ENCODE data around the gene PINK1. TPM values are rescaled to one million over a fixed set of nuclear protein-coding genes. Genes with fewer than 3 reads are reported as not detected.

The PINK1 gene
- total and polyA plus RNA-seq, 2 of the 13 experiments (the other 11 are each of a cell fraction or from before 2014, with no cell fraction given): 15.3 to 16.1 TPM

GRCh38 chr1:20590306-20590777, 42.9 kb upstream of the PINK1 start (continued):
- TF ChIP-seq ZNF703 (CRISPR knock-in tag; IDR thresholded peaks at IDR 0.05; ENCODE audit: borderline replicate concordance) (no peak), ZNF616 (CRISPR knock-in tag; IDR thresholded peaks at IDR 0.05; ENCODE audit: low read depth) (no peak), KAT7 (CRISPR knock-in tag; IDR thresholded peaks at IDR 0.05; ENCODE audit: borderline replicate concordance) (no peak), ZSCAN12 (CRISPR knock-in tag; IDR thresholded peaks at IDR 0.05) (no peak), BATF2 (CRISPR knock-in tag; IDR thresholded peaks at IDR 0.05) (no peak), DNMT3B (CRISPR knock-in tag; conservative IDR thresholded peaks at IDR 0.05) (0 out of 2 replicates have a peak, but pooled peaks have one; percentile 19), GATA4 (IDR thresholded peaks at IDR 0.05; ENCODE audit: borderline replicate concordance, low read depth) (no peak), NKX3-1 (CRISPR knock-in tag; IDR thresholded peaks at IDR 0.05) (no peak), MEIS1 (CRISPR knock-in tag; IDR thresholded peaks at IDR 0.05; ENCODE audit: borderline replicate concordance) (no peak), CEBPB (IDR thresholded peaks at IDR 0.05; ENCODE audit: borderline replicate concordance, low read depth, low read length) (peak; percentile 79; the same call in 1 of the 2 replicates), ZNF878 (CRISPR knock-in tag; IDR thresholded peaks at IDR 0.05) (no peak), ZNF652 (CRISPR knock-in tag; IDR thresholded peaks at IDR 0.05; ENCODE audit: borderline replicate concordance, low read depth) (peak; percentile 7; the same call in 1 of the 2 replicates), TCF7L2 (IDR thresholded peaks at IDR 0.05; ENCODE audit: low read depth, low read length) (no peak), RBFOX2 (IDR thresholded peaks at IDR 0.05; ENCODE audit: low read depth, low read length) (no peak), HNF4A (CRISPR knock-in tag; IDR thresholded peaks at IDR 0.05) (peak; percentile 37; the same call in 1 of the 2 replicates), STAG1 (CRISPR knock-in tag; IDR thresholded peaks at IDR 0.05) (no peak), FIP1L1 (IDR thresholded peaks at IDR 0.05; ENCODE audit: borderline replicate concordance, insufficient read depth, low read depth, low read length) (no peak), POLR2AphosphoS5 (IDR thresholded peaks at IDR 0.05; ENCODE audit: low read depth, low read length) (no peak), KLF6 (CRISPR knock-in tag; IDR thresholded peaks at IDR 0.05) (0 out of 2 replicates have a peak, but pooled peaks have one; percentile 19), MED1 (CRISPR knock-in tag; IDR thresholded peaks at IDR 0.05) (no peak), ZNF136 (CRISPR knock-in tag; IDR thresholded peaks at IDR 0.05; ENCODE audit: low read depth) (no peak), PHF5A (CRISPR knock-in tag; IDR thresholded peaks at IDR 0.05; ENCODE audit: low read depth, unreplicated experiment) (no peak), ZBTB38 (CRISPR knock-in tag; IDR thresholded peaks at IDR 0.05) (no peak), ZNF704 (CRISPR knock-in tag; IDR thresholded peaks at IDR 0.05; ENCODE audit: borderline replicate concordance) (no peak), THYN1 (CRISPR knock-in tag; IDR thresholded peaks at IDR 0.05; ENCODE audit: borderline replicate concordance, low read depth) (no peak), ZBTB3 (CRISPR knock-in tag; IDR thresholded peaks at IDR 0.05; ENCODE audit: borderline replicate concordance, low read depth) (no peak), FOXJ3 (CRISPR knock-in tag; IDR thresholded peaks at IDR 0.05; ENCODE audit: borderline replicate concordance) (no peak), TARDBP (CRISPR knock-in tag; IDR thresholded peaks at IDR 0.05) (no peak), ZBTB26 (CRISPR knock-in tag; IDR thresholded peaks at IDR 0.05; ENCODE audit: borderline replicate concordance) (no peak), KAT8 (CRISPR knock-in tag; IDR thresholded peaks at IDR 0.05) (no peak), ZNF253 (CRISPR knock-in tag; IDR thresholded peaks at IDR 0.05; ENCODE audit: borderline replicate concordance) (no peak)

Data from HepG2 (cell line).